Neutrophil (primary cell): ENCODE data around the gene WFDC10A.

Experiments
- H3K27ac ChIP-seq: fragments of 200-600 bp; sonication (generic); 2 replicates; pipeline ENCODE4 v1.5.1; 2016; ENCODE audit warnings: mild to moderate bottlenecking, moderate library complexity
- H3K27me3 ChIP-seq: fragments of 200-600 bp; sonication (generic); 2 replicates; pipeline ENCODE4 v1.6.0; 2016; ENCODE audit warnings: mild to moderate bottlenecking
- H3K36me3 ChIP-seq: fragments of 200-600 bp; sonication (generic); 2 replicates; pipeline ENCODE4 v1.5.1; 2017
- H3K4me1 ChIP-seq, 2 experiments: fragments of 200-600 bp in 1 of 2; sonication (generic) in 1 of 2; 1 replicate in 1 of 2; 2 replicates in 1 of 2; pipeline versions ENCODE4 v1.5.1 to v1.6.1; 2013 to 2016; ENCODE audit warnings: low read depth in 1 of 2, low read length in 1 of 2, mild to moderate bottlenecking in 1 of 2, moderate library complexity in 1 of 2; ENCODE audit not compliant: control insufficient read depth in 1 of 2, insufficient read depth in 1 of 2
- H3K4me3 ChIP-seq, 2 experiments: fragments of 200-600 bp in 1 of 2; sonication (generic) in 1 of 2; 1 replicate in 1 of 2; 2 replicates in 1 of 2; pipeline ENCODE4 v1.5.1; 2013 to 2016; ENCODE audit warnings: low read depth in 1 of 2, low read length in 1 of 2, mild to moderate bottlenecking in 1 of 2, moderate library complexity in 1 of 2
- H3K9me3 ChIP-seq: fragments of 200-600 bp; sonication (generic); 2 replicates; pipeline ENCODE4 v1.5.1; 2016
- CTCF ChIP-seq: fragments of 200-600 bp; sonication (generic); IDR thresholded peaks from 2 replicates; pipeline ENCODE4 v1.5.1; 2016; ENCODE audit warnings: antibody characterized with exemption

Gene WFDC10A

GRCh38 chr20:45617591-45617990, 11.9 kb upstream of the WFDC10A start:
- Histone ChIP-seq H3K27me3 (peaks cover 33% of the 10 kb centered on the region), H3K4me1 (no peaks in the 10 kb centered on the region), H3K27ac (no peak overlapping the region), H3K4me3 (no peak overlapping the region), H3K36me3 (no peaks in the 10 kb centered on the region), H3K9me3 (no peaks in the 10 kb centered on the region)
- TF ChIP-seq CTCF: no peak

- TF ChIP-seq CTCF: no peak
- no peak overlapping the region for H3K27ac ChIP-seq
- H3K9me3 ChIP-seq: no peaks in the 10 kb centered on the region
- no peaks in the 10 kb centered on the region for H3K36me3 ChIP-seq
- H3K27me3 ChIP-seq: peaks cover 30% of the 10 kb centered on the region
- no peak overlapping the region for H3K4me3 ChIP-seq
- no peaks in the 10 kb centered on the region for H3K4me1 ChIP-seq
Measured at GRCh38 chr20:45621593-45621992, 7.9 kb upstream of the WFDC10A start.

GRCh38 chr20:45626540-45626939, 3.0 kb upstream of the WFDC10A start:
- Histone ChIP-seq H3K27ac (no peak overlapping the region), H3K4me1 (no peaks in the 10 kb centered on the region), H3K4me3 (no peak overlapping the region), H3K9me3 (no peaks in the 10 kb centered on the region), H3K36me3 (no peaks in the 10 kb centered on the region), H3K27me3 (peaks cover 18% of the 10 kb centered on the region)
- no peak for TF ChIP-seq CTCF

- TF ChIP-seq CTCF: no peak
- Histone ChIP-seq H3K36me3 (no peaks in the 10 kb centered on the region), H3K9me3 (no peaks in the 10 kb centered on the region), H3K27me3 (peaks cover 2% of the 10 kb centered on the region), H3K4me1 (no peaks in the 10 kb centered on the region), H3K4me3 (no peak overlapping the region), H3K27ac (no peak overlapping the region)
Measured at GRCh38 chr20:45630371-45630770, 832 bp downstream of the WFDC10A start.

GRCh38 chr20:45631184-45631583, 1.6 kb downstream of the WFDC10A start, which contains the start of gene WFDC9:
TSS of gene WFDC9 (minus strand) at chr20:45631284. CDS start at chr20:45610181, 21,103 bp downstream.
- Histone ChIP-seq H3K27ac (no peak within 1 kb of the TSS), H3K9me3 (no peaks in the 10 kb centered on the region), H3K4me1 (no peaks in the 10 kb centered on the region), H3K36me3 (no peaks in the 10 kb centered on the region), H3K4me3 (no peak within 1 kb of the TSS), H3K27me3 (peaks cover 5% of the 10 kb centered on the region)
- TF ChIP-seq CTCF: no peak

- H3K27ac ChIP-seq: no peak overlapping the region
- peaks cover 13% of the 10 kb centered on the region for H3K27me3 ChIP-seq
- no peak for TF ChIP-seq CTCF
- H3K4me3 ChIP-seq: no peak overlapping the region
- H3K9me3 ChIP-seq: no peaks in the 10 kb centered on the region
- H3K4me1 ChIP-seq: no peaks in the 10 kb centered on the region
- no peaks in the 10 kb centered on the region for H3K36me3 ChIP-seq
Measured at GRCh38 chr20:45636513-45636912, 7.0 kb downstream of the WFDC10A start.
